SJCRH30 (cell line): ENCODE data around the gene ELMO1. TPM values are rescaled to one million over a fixed set of nuclear protein-coding genes. Genes with fewer than 3 reads are reported as not detected.

Experiments
- DNase-seq, 2 experiments: peaks; one replicate each; pipeline ENCODE4 v3.0.0-alpha.2; 2015 to 2020
- H3K27ac ChIP-seq: fragments of 250-450 bp; sonication (Bioruptor Pico); 2 replicates; pipeline ENCODE4 v1.5.1; 2020; ENCODE audit warnings: mild to moderate bottlenecking, moderate library complexity
- H3K27me3 ChIP-seq: fragments of 250-450 bp; sonication (Bioruptor Pico); 2 replicates; pipeline ENCODE4 v1.5.1; 2020; ENCODE audit warnings: mild to moderate bottlenecking, moderate library complexity
- H3K36me3 ChIP-seq: fragments of 250-450 bp; sonication (Bioruptor Pico); 2 replicates; pipeline ENCODE4 v1.5.1; 2020; ENCODE audit warnings: mild to moderate bottlenecking, moderate library complexity
- H3K4me1 ChIP-seq: fragments of 250-450 bp; sonication (Bioruptor Pico); 2 replicates; pipeline ENCODE4 v1.5.1; 2020; ENCODE audit warnings: mild to moderate bottlenecking, moderate library complexity
- H3K4me3 ChIP-seq: fragments of 250-450 bp; sonication (Bioruptor Pico); 2 replicates; pipeline ENCODE4 v1.5.1; 2020; ENCODE audit warnings: mild to moderate bottlenecking, moderate library complexity
- H3K9me3 ChIP-seq: fragments of 250-450 bp; sonication (Bioruptor Pico); replicated peaks from 2 replicates; pipeline ENCODE4 v1.5.1; 2020; ENCODE audit warnings: mild to moderate bottlenecking, moderate library complexity
- total RNA-seq: library from RNA; depleted of rRNA; stranded (reverse); fragments of >200 nt; shearing (Covaris generic); gene quantifications from 2 replicates; pipeline ENCODE4 v1.2.3, GENCODE V29; 2014

Gene ELMO1
- total RNA-seq, 1 experiment from 2014 or later = 67.2 TPM

GRCh38 chr7:36894190-36894589, 554.5 kb downstream of the ELMO1 start:
- H3K4me1 ChIP-seq = peaks cover 3% of the 10 kb centered on the region; the same call in 1 of the 2 replicates
- no peak for DNase-seq
- H3K4me3 ChIP-seq = no peak overlapping the region
- H3K36me3 ChIP-seq = 0 out of 2 replicates have a peak, but pooled peaks cover 4% of the 10 kb centered on the region
- H3K9me3 ChIP-seq = peaks cover 2% of the 10 kb centered on the region; the same call in 1 of the 2 replicates
- no peak overlapping the region for H3K27ac ChIP-seq
- H3K27me3 ChIP-seq = no peaks in the 10 kb centered on the region

DNA sequence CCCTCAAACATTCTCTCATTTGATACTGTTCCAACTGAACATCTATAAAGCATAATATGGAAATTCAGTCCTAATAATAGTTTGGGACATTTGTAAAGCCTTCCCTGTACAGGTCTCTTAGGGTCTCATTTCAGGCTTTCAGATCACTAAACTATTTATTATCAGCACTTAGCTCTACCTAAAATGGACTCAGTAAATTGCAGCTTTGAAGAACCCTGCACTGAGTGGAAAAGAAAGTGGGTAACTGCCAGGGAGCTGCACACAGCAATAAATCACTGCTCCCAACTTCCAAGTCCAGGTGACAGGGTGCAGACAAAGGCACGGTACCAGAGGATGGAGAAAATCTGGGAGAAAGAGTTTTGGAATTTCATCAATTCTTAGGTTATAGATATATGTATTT, 559.5 kb downstream of the ELMO1 start:
- no peak overlapping the region for H3K4me3 ChIP-seq
- no peak overlapping the region for H3K27ac ChIP-seq
- H3K4me1 ChIP-seq = no peaks in the 10 kb centered on the region
- DNase-seq = no peak
- H3K9me3 ChIP-seq = no peaks in the 10 kb centered on the region
- no peaks in the 10 kb centered on the region for H3K27me3 ChIP-seq
- H3K36me3 ChIP-seq = peaks cover 8% of the 10 kb centered on the region; the same call in 1 of the 2 replicates

GRCh38 chr7:36887969-36888368, 560.7 kb downstream of the ELMO1 start:
- Histone ChIP-seq H3K4me3 (no peak overlapping the region), H3K27me3 (no peaks in the 10 kb centered on the region), H3K4me1 (no peaks in the 10 kb centered on the region), H3K27ac (no peak overlapping the region), H3K9me3 (no peaks in the 10 kb centered on the region), H3K36me3 (peaks cover 8% of the 10 kb centered on the region; the same call in 1 of the 2 replicates)
- no peak for DNase-seq

- H3K9me3 ChIP-seq = no peaks in the 10 kb centered on the region
- H3K4me1 ChIP-seq = 0 out of 2 replicates have a peak, but pooled peaks cover 3% of the 10 kb centered on the region
- no peak overlapping the region for H3K4me3 ChIP-seq
- H3K36me3 ChIP-seq = peaks cover 4% of the 10 kb centered on the region; the same call in 1 of the 2 replicates
- H3K27ac ChIP-seq = no peak overlapping the region
- no peaks in the 10 kb centered on the region for H3K27me3 ChIP-seq
- DNase-seq = no peak
Measured at GRCh38 chr7:36887233-36887632, 561.4 kb downstream of the ELMO1 start.

DNA sequence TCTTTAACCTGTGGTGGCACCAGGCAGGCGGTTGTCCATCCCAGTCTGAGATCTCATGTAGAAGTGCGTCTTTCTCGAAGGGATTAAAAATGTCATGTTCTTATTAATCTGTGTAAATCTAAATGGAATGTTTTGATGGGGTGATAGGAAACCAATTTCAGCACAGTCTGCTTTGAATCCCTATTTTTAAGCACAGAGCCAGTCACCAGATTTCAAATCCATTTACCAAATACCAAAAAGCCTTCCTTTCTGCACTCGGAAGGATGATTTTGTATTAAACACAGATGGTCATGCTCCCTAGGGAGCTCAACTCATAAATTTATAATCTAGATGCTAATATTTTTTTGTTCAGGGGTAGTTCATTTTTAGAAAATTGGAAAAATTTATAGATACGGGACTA, 563.8 kb downstream of the ELMO1 start:
- H3K9me3 ChIP-seq = no peaks in the 10 kb centered on the region
- DNase-seq = no peak
- 0 out of 2 replicates have a peak, but pooled peaks cover 3% of the 10 kb centered on the region for H3K4me1 ChIP-seq
- peaks cover 4% of the 10 kb centered on the region; the same call in 1 of the 2 replicates for H3K36me3 ChIP-seq
- H3K4me3 ChIP-seq = no peak overlapping the region
- H3K27ac ChIP-seq = no peak overlapping the region
- H3K27me3 ChIP-seq = no peaks in the 10 kb centered on the region

DNA sequence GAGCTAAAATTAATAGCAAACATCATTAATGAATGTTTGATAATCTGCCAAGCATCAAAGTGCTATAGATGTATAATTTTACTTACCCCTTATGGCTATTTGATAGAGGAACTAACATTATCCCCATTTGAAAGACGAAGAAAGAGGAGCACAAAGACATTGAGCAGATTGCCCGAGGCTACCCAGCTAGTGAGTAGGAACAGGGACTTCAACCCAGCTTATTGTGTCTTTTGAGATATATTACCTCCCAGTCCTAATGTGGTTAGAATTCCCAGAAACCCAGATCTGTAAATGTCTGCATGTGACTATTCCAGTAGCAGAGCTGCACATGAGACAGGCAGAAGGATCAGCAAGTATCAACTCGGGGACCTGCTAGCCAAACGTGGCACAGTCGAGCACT, 564.3 kb downstream of the ELMO1 start:
- 0 out of 2 replicates have a peak, but pooled peaks cover 3% of the 10 kb centered on the region for H3K4me1 ChIP-seq

DNA sequence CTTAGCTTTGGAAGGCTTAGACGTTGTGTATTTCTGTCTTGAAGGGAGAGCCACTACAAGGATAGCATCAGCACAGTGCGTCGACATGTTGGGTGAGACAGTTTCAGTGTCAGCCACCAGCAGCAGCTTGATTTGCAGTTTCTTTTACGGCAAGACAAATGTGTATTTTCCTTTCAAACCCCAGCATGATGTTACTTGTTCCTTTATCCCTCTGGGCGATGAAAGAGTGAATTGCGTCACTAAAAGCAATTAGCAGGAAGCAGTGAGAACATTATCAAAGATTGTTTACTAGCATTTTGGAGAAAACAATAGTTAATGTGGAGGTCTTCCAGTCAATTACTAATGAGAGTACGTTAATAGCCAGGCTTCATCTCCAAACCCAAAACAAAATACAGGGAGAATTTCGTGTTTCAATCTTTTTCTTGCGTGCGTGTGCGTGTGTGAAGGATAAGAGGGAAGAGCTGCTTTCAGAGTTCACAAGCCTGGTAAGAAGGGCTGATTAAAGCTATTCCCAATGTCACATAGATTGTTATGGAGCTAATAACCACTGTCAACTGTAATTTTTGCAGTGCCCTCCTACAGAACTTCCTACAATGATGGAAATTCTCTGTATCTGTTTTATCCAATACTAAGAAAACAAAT, 567.3 kb downstream of the ELMO1 start:
- H3K4me1 ChIP-seq = peaks cover 6% of the 10 kb centered on the region; the same call in 1 of the 2 replicates

More for the DNA sequence above, 564.3 kb downstream of the ELMO1 start:
- Histone ChIP-seq H3K4me3 (no peak overlapping the region), H3K27ac (no peak overlapping the region), H3K27me3 (no peaks in the 10 kb centered on the region), H3K36me3 (peaks cover 4% of the 10 kb centered on the region; the same call in 1 of the 2 replicates), H3K9me3 (no peaks in the 10 kb centered on the region)
- DNase-seq = no peak

DNA sequence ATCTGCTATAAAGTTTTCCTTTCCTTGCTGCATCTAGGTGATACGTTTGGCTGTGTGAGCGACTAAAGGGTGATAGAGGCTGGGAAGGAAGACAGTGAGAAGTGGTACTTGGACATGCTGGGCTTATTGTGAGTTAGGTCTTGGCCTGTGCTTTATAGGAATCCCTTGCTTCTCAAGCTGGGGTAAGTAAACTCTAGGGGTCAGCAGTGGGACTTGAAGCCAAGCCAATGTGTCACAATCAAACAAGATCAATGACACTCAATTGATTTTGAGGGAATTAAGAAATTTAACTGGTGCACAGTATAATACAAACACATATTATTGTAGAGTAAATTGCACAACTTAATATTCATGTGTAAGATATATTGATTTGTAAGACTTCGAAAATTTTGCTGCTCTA, 568.6 kb downstream of the ELMO1 start:
- peaks cover 6% of the 10 kb centered on the region; the same call in 1 of the 2 replicates for H3K4me1 ChIP-seq
- no peak for DNase-seq
- H3K4me3 ChIP-seq = no peak overlapping the region
- H3K9me3 ChIP-seq = no peaks in the 10 kb centered on the region
- no peak overlapping the region for H3K27ac ChIP-seq
- H3K27me3 ChIP-seq = no peaks in the 10 kb centered on the region
- no peaks in the 10 kb centered on the region for H3K36me3 ChIP-seq

More for the DNA sequence above, 567.3 kb downstream of the ELMO1 start:
- Histone ChIP-seq H3K27ac (no peak overlapping the region), H3K27me3 (no peaks in the 10 kb centered on the region), H3K4me3 (no peak overlapping the region), H3K36me3 (peaks cover 4% of the 10 kb centered on the region; the same call in 1 of the 2 replicates), H3K9me3 (no peaks in the 10 kb centered on the region)
- no peak for DNase-seq

GRCh38 chr7:36879021-36879420, 569.6 kb downstream of the ELMO1 start:
- Histone ChIP-seq H3K4me3 (no peak overlapping the region), H3K27ac (no peak overlapping the region), H3K4me1 (peaks cover 6% of the 10 kb centered on the region; the same call in 1 of the 2 replicates), H3K9me3 (no peaks in the 10 kb centered on the region), H3K36me3 (no peaks in the 10 kb centered on the region), H3K27me3 (no peaks in the 10 kb centered on the region)
- DNase-seq = no peak

GRCh38 chr7:36878288-36878687, 570.4 kb downstream of the ELMO1 start:
- Histone ChIP-seq H3K4me3 (no peak overlapping the region), H3K9me3 (no peaks in the 10 kb centered on the region), H3K4me1 (peaks cover 6% of the 10 kb centered on the region; the same call in 1 of the 2 replicates), H3K27me3 (no peaks in the 10 kb centered on the region), H3K27ac (no peak overlapping the region), H3K36me3 (0 out of 2 replicates have a peak, but pooled peaks cover under 1% of the 10 kb centered on the region)
- no peak for DNase-seq

DNA sequence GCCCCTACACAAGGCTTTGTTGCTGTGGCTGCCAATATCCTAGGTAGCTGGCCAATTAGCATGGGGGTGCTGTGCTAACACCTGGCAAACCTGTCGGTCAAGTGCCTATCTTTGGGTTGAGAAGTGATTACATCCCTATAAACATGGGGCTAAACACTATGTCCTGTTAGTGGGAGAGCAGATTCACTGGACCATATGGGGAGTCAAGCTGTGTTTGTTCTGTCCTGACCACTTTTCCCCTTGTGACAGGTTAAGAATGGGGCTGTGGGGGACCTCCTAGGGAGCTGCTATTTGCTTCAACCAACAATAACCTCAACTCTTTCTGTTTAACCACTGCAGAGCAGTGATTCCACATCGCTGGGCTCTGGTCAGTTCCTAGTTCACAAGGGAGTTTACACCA, 572.9 kb downstream of the ELMO1 start:
- peaks cover 7% of the 10 kb centered on the region; the same call in 1 of the 2 replicates for H3K36me3 ChIP-seq

DNA sequence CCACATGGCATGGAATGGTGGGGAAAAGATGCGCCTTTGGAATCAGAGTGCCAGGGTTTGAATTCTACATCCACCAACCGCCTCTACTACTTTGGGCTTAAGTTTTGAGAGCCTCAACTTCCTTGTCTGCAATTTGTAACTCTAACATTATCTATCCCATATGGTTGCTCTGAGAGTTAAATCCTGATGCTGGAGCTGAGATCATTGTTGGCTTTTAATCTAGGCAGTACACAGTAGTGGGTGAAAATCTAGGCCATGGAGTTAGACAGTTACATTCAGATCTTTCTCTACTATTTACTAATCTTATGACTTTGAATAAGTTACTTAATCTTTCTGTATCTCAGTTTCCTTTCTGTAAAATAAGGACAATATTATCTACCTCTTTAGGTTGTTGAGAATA, 574.6 kb downstream of the ELMO1 start:
- H3K36me3 ChIP-seq = peaks cover 9% of the 10 kb centered on the region; the same call in 1 of the 2 replicates
- no peak overlapping the region for H3K4me3 ChIP-seq
- no peaks in the 10 kb centered on the region for H3K9me3 ChIP-seq
- no peak overlapping the region for H3K27ac ChIP-seq
- H3K27me3 ChIP-seq = no peaks in the 10 kb centered on the region
- DNase-seq = no peak
- H3K4me1 ChIP-seq = peaks cover 3% of the 10 kb centered on the region; the same call in 1 of the 2 replicates

More for the DNA sequence above, 572.9 kb downstream of the ELMO1 start:
- Histone ChIP-seq H3K27me3 (no peaks in the 10 kb centered on the region), H3K4me1 (peaks cover 3% of the 10 kb centered on the region; the same call in 1 of the 2 replicates), H3K4me3 (no peak overlapping the region), H3K9me3 (no peaks in the 10 kb centered on the region), H3K27ac (no peak overlapping the region)
- DNase-seq = peak; percentile 16 to 45

GRCh38 chr7:36871863-36872262, 576.8 kb downstream of the ELMO1 start:
- DNase-seq = peak in 1 of 2 experiments; percentile 41
- Histone ChIP-seq H3K27ac (no peak overlapping the region), H3K27me3 (no peaks in the 10 kb centered on the region), H3K4me1 (peaks cover 3% of the 10 kb centered on the region; the same call in 1 of the 2 replicates), H3K4me3 (no peak overlapping the region), H3K36me3 (peaks cover 16% of the 10 kb centered on the region), H3K9me3 (no peaks in the 10 kb centered on the region)

- no peak overlapping the region for H3K27ac ChIP-seq
Measured at GRCh38 chr7:36871355-36871738, 577.3 kb downstream of the ELMO1 start.

GRCh38 chr7:36870625-36871354, 577.9 kb downstream of the ELMO1 start:
- Histone ChIP-seq H3K36me3 (peaks cover 16% of the 10 kb centered on the region), H3K27me3 (no peaks in the 10 kb centered on the region), H3K27ac (no peak overlapping the region), H3K4me1 (no peaks in the 10 kb centered on the region), H3K4me3 (no peak overlapping the region), H3K9me3 (no peaks in the 10 kb centered on the region)
- DNase-seq = no peak

More at GRCh38 chr7:36871355-36871738, 577.3 kb downstream of the ELMO1 start:
- DNase-seq = no peak
- Histone ChIP-seq H3K36me3 (peaks cover 16% of the 10 kb centered on the region), H3K9me3 (no peaks in the 10 kb centered on the region), H3K4me1 (no peaks in the 10 kb centered on the region), H3K4me3 (no peak overlapping the region), H3K27me3 (no peaks in the 10 kb centered on the region)
